Fibroblast of mammary gland (primary cell): ENCODE data around the gene OXSR1.
A peak's percentile ranks its signal among the peaks of the same experiment; 100 is the strongest.
"Not testable (repeated sequence)": the region's sequence is repeated elsewhere in the genome, so short reads cannot be mapped to it uniquely, and the experiment has no call there.

Experiments
- DNase-seq: peaks from one replicate; pipeline ENCODE4 v3.0.0-alpha.2; 2010; ENCODE audit warnings: low read depth
- H3K4me3 ChIP-seq: 2 replicates; pipeline ENCODE4 v1.5.1; 2011; ENCODE audit warnings: low read depth, mild to moderate bottlenecking, low read length, moderate library complexity; ENCODE audit not compliant: control insufficient read depth
- TF ChIP-seq, protein P1 (sequence below): conservative IDR thresholded peaks from 2 replicates; pipeline ENCODE4 v1.5.1; 2011; ENCODE audit warnings: low read depth, low read length, inconsistent platforms; ENCODE audit not compliant: control insufficient read depth, insufficient read depth

Gene OXSR1

DNA sequence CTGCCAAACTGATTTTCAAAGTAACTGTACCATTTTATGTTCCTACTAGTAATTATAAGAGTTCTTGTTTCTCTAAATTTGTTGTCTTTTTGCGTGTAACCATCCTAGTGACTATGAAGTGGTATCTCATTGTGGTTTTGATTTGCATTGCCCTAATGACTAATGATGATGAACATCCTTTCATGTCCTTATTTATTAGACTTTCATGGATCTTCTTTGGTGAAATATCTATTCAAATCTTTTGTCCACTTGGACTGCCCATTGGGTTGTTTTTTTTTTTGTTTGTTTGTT is 3.6 kb downstream of the OXSR1 start:
- TF ChIP-seq, protein P1, sequence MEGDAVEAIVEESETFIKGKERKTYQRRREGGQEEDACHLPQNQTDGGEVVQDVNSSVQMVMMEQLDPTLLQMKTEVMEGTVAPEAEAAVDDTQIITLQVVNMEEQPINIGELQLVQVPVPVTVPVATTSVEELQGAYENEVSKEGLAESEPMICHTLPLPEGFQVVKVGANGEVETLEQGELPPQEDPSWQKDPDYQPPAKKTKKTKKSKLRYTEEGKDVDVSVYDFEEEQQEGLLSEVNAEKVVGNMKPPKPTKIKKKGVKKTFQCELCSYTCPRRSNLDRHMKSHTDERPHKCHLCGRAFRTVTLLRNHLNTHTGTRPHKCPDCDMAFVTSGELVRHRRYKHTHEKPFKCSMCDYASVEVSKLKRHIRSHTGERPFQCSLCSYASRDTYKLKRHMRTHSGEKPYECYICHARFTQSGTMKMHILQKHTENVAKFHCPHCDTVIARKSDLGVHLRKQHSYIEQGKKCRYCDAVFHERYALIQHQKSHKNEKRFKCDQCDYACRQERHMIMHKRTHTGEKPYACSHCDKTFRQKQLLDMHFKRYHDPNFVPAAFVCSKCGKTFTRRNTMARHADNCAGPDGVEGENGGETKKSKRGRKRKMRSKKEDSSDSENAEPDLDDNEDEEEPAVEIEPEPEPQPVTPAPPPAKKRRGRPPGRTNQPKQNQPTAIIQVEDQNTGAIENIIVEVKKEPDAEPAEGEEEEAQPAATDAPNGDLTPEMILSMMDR, result no peak
- peak overlapping the region; percentile 2 for H3K4me3 ChIP-seq
- peak; percentile 78 for DNase-seq

DNA sequence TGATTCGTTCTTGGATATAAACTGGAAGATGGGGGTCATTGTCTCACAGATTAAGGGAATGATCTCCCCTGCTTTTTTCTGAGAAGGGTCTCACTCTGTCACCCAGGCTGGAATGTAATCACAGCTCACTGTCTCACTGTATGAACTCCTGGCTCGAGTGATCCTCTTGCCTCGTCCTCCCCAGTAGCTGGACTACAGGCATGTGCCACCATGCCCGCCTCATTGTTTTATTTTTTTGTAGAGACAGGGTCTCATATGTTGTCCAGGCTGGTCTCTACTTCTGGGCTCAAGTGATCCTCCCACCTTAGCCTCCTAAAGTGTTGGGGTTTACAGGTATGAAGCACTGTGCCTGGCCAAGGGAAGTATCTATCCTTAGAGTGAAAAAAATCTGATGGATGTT is 5.4 kb downstream of the OXSR1 start:
- TF ChIP-seq, protein P1, result no peak
- no peak for DNase-seq
- H3K4me3 ChIP-seq, result no peak overlapping the region

DNA sequence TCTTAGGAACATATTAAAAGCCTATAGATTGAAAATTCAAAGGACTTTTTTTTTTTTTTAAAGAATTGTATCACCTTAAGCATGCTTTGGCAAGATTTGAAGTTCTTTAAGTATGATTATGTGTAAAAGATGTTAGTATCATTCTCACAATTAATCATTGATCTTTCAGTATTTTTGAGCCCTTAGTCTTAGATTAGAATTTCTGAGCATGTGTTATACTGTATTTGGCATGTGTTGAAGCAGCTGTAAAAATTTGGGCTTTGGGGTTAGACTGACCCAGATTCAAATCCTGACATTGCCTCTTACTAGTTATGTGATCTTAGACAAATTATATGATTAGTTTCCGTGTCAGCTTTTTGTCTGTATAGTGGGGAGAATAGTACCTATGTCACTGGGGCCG is 6.3 kb downstream of the OXSR1 start:
- DNase-seq, result no peak
- no peak overlapping the region for H3K4me3 ChIP-seq
- TF ChIP-seq, protein P1, result no peak

DNA sequence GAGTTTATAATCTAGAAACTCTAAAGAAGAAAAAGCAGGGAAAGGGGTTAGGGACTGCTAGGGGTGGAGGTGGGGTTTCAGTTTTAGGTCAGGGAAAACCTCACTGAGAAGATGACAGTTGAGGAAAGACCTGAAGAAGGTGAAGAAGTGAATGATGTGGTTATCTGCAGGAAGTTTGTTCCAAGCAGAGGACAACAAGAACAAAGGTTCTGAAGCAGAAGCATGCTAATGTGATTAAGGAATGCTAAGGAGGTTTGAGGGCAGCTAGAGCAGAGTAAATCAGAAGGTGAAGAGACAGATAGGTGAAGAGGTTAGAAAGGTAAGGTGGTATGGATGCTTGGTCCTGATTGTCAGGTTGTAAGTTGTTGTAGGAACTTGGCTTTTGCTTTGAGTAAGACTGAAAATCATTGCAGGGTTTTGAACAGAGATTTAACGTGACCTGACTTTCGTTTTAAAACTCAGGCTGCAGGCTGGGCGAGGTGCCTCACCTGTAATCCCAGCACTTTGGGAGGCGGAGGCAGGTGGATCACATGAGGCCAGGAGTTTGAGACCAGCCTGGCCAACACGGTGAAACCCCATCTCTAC is 8.6 kb downstream of the OXSR1 start:
- no peak for DNase-seq
- H3K4me3 ChIP-seq, result no peak overlapping the region
- TF ChIP-seq, protein P1, result no peak

DNA sequence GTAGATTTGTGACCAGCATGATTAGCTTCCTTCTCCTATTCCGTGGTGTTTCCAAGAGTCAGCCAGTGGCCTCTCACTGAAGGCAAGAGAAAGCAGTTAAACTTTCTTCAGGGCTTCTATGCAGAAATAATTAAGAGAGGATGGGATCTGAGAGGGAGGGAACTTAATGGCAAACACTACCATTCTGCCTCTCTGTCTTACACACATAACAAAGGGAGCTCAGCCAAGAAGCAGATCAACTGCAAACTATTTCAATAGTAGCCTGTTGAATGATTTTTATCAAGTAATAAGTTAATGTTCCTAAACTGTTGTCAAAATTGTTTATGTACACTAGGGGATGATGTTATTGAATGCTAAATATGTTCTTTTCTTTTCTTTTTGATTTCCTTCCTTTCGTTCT is 11.8 kb downstream of the OXSR1 start:
- DNase-seq, result no peak
- TF ChIP-seq, protein P1, result no peak
- no peak overlapping the region for H3K4me3 ChIP-seq

DNA sequence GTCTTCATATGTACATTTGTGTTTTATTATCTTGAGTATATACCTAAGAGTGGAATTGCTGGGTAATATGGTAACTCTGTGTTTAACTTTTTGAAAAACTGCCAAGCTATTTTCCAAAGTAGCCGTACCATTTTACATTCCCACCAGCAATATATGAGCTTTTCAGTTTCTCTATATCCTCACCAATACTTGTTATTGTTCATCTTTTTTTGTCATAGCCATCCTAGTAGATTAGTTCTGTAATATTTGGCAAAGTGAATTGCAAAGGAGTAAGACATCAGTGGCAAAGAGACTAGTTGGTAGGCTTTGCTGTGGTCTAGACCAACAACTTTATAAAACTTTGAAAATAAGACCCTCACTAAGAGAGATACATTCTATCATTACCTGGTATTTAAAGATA is 21.4 kb downstream of the OXSR1 start:
- H3K4me3 ChIP-seq, result no peak overlapping the region
- TF ChIP-seq, protein P1, result no peak
- DNase-seq, result no peak

DNA sequence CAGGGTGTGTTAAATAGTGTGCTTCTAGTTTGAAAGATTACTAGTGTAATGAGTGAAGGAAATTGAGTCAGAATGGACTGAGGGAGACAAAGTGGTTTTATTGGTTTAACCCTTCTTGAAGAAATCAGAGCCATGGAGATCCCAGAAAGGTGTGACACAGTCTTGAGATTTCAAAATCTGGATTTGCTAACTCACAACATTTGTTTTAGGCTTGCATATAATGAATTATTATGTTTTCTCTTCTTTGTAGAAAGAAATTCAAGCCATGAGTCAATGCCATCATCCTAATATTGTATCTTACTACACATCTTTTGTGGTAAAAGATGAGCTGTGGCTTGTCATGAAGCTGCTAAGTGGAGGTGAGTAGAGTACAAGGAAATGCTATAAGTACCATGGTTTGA is 25.1 kb downstream of the OXSR1 start:
- TF ChIP-seq, protein P1, result no peak
- no peak overlapping the region for H3K4me3 ChIP-seq
- DNase-seq, result peak; percentile 31

DNA sequence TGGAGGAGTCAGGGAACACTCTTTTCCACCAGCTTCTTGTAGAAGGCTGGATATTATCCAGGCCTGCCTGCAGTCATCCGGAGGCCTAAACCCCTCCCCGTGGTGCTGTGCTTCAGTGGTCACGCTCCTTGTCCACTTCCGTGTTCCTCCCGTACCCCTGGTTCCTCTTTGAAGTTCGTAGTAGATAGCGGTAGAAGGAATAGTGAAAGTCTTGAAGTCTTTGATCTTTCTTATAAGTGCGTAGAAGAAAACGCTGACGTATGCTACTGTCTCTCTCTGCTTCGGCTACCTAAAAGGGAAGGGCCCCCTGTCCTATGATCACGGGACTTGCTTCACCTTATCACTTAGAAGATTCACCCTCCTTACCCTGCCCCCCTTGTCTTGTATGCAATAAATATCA is 37.6 kb downstream of the OXSR1 start:
- H3K4me3 ChIP-seq, DNase-seq: not testable (repeated sequence)
